BJ (cell line): ENCODE measurements around the gene HSPB7. TPM values are rescaled to one million over a fixed set of nuclear protein-coding genes. Genes with fewer than 3 reads are reported as not detected.
"Not testable (repeated sequence)": the region's sequence is repeated elsewhere in the genome, so short reads cannot be mapped to it uniquely, and the experiment has no call there.

Source experiments
- CTCF ChIA-PET: fragments of 350-600 bp; formaldehyde crosslinking; extraction: SDS; loops from one replicate; lab custom pipeline; 2021; ENCODE audit warnings: antibody characterized with exemption, inconsistent platforms; lab: Yijun Ruan, JAX
- POLR2A ChIA-PET: fragments of 300-600 bp; sonication (Branson Sonifier 250); formaldehyde crosslinking; extraction: SDS; loops from one replicate; lab custom pipeline; 2021; ENCODE audit warnings: antibody characterized with exemption; lab: Charles Lee
- DNase-seq: peaks from one replicate; pipeline ENCODE4 v3.0.0-alpha.2; 2011; ENCODE audit warnings: low read depth
- H3K27me3 ChIP-seq: 2 replicates; pipeline ENCODE4 v1.6.0; 2011; ENCODE audit warnings: low read length; ENCODE audit not compliant: control insufficient read depth, insufficient read depth
- H3K36me3 ChIP-seq: 2 replicates; pipeline ENCODE4 v1.5.1; 2011; ENCODE audit warnings: low read length; ENCODE audit not compliant: control insufficient read depth, insufficient read depth
- H3K4me3 ChIP-seq: 2 replicates; pipeline ENCODE4 v1.5.1; 2011; ENCODE audit warnings: low read depth, mild to moderate bottlenecking, control low read depth, low read length
- CTCF ChIP-seq: IDR thresholded peaks from 2 replicates; pipeline ENCODE4 v1.5.1; 2011; ENCODE audit warnings: low read depth, mild to moderate bottlenecking, control low read depth, inconsistent platforms, low read length, moderate library complexity; ENCODE audit not compliant: insufficient read depth
- polyA plus RNA-seq: library from polyadenylated mRNA; depleted of rRNA; stranded (reverse); fragments of >200 nt; gene quantifications from 2 replicates; pipeline ENCODE4 v1.2.3, GENCODE V29; 2011

Gene HSPB7
- polyA plus RNA-seq, 1 experiment = 66.6 TPM

- ChIA-PET POLR2A (interaction anchor here (0.6 kb wide), 1 partner anchor 14 kb away, joined by 3 read pairs; no protein-coding TSS in a partner anchor), CTCF (interaction anchor here (0.8 to 4.5 kb wide), 15 partner anchors 9 to 264 kb away, joined by 3 to 53 read pairs (median 6); partner anchors contain the start of genes CLCNKB, FAM131C and SRARP)
- Histone ChIP-seq H3K36me3 (no peaks in the 10 kb centered on the region), H3K4me3 (no peak overlapping the region), H3K27me3 (no peaks in the 10 kb centered on the region)
- TF ChIP-seq CTCF = no peak
- DNase-seq = no peak
These were observed 37.0 kb upstream of the HSPB7 start for GRCh38 chr1:16054598-16055540.

- no peaks in the 10 kb centered on the region for H3K36me3 ChIP-seq
- no peak overlapping the region for H3K4me3 ChIP-seq
- no peak for TF ChIP-seq CTCF
- ChIA-PET CTCF (interaction anchor here (0.8 to 4.5 kb wide), 5 partner anchors 8 to 42 kb away, joined by 3 to 53 read pairs (median 9); partner anchors contain the start of genes CLCNKB and FAM131C), POLR2A (no interaction called here)
- no peak for DNase-seq
- no peaks in the 10 kb centered on the region for H3K27me3 ChIP-seq
These were observed 36.1 kb upstream of the HSPB7 start for GRCh38 chr1:16053781-16054502.

- POLR2A ChIA-PET, DNase-seq, H3K4me3 ChIP-seq, CTCF ChIA-PET, H3K36me3 ChIP-seq, H3K27me3 ChIP-seq: not testable (repeated sequence)
These were observed 34.1 kb upstream of the HSPB7 start for GRCh38 chr1:16051949-16052348.

- CTCF ChIA-PET = interaction anchor here (0.9 to 1.7 kb wide), 2 partner anchors 22 to 24 kb away, joined by 3 read pairs; partner anchors contain the start of gene FAM131C
- POLR2A ChIA-PET = no interaction called here
These were observed 33.2 kb upstream of the HSPB7 start for GRCh38 chr1:16051039-16051438.

GRCh38 chr1:16050328-16050727 is 32.5 kb upstream of the HSPB7 start:
- DNase-seq = no peak
- Histone ChIP-seq H3K27me3 (no peaks in the 10 kb centered on the region), H3K4me3 (no peak overlapping the region), H3K36me3 (no peaks in the 10 kb centered on the region)
- CTCF ChIA-PET = interaction anchor here (0.6 to 1.7 kb wide), 4 partner anchors 23 to 55 kb away, joined by 3 read pairs; partner anchors contain the start of gene FAM131C
- TF ChIP-seq CTCF = no peak
- POLR2A ChIA-PET = no interaction called here

More at GRCh38 chr1:16051039-16051438, 33.2 kb upstream of the HSPB7 start:
- Histone ChIP-seq H3K27me3 (no peaks in the 10 kb centered on the region), H3K4me3 (no peak overlapping the region), H3K36me3 (no peaks in the 10 kb centered on the region)
- no peak for TF ChIP-seq CTCF
- DNase-seq = no peak
